Neural progenitor cell (in vitro differentiated cells): Measurements from ENCODE around the gene H1-8.

Experiments used
- EZH2 ChIP-seq: fragments of 200-600 bp; sonication (generic); IDR thresholded peaks from 2 replicates; pipeline ENCODE4 v1.6.1; 2017; ENCODE audit warnings: antibody characterized with exemption, mild to moderate bottlenecking, moderate library complexity
- TF ChIP-seq, protein P1 (sequence below): fragments of 200-600 bp; sonication (generic); IDR thresholded peaks from 2 replicates; pipeline ENCODE4 v1.5.1; 2017; ENCODE audit warnings: antibody characterized with exemption, mild to moderate bottlenecking

DNA sequence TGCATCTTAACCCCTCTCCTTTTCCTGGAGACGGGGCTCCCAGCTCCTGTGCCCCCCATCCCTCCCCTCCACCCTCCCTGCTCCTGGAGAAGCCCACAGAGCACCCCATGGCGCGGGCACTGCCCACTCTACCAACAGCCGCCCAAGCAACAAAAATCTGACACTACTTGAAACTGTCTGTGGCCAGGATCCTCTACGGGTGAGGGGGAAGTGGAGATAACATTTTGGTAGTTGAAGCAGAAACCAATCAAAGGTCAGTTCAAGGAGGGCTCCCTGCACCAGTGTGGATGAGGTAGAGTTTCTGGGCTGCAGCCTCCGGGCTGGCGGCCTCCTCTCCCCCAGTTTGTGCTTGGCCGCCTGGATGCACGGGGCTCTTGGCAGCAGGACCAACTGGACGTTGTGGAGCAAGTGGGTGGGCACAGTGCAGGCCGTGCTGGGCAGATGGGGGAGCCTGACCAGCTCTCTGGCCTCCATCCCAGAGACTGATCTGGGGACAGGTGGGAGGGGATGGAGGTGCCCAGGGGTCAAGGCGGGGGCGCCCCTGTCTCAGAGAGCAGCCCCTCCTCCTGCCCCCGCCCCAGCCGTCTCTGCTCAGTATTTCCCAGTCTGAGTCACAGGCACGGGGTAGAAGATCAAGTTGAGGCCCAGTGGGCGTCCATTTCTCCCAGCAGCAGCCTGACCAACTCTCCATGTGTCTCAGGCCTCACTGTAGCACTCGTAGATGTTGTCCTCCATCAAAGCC is 12.8 kb downstream of the H1-8 start:
- TF ChIP-seq, protein P1, sequence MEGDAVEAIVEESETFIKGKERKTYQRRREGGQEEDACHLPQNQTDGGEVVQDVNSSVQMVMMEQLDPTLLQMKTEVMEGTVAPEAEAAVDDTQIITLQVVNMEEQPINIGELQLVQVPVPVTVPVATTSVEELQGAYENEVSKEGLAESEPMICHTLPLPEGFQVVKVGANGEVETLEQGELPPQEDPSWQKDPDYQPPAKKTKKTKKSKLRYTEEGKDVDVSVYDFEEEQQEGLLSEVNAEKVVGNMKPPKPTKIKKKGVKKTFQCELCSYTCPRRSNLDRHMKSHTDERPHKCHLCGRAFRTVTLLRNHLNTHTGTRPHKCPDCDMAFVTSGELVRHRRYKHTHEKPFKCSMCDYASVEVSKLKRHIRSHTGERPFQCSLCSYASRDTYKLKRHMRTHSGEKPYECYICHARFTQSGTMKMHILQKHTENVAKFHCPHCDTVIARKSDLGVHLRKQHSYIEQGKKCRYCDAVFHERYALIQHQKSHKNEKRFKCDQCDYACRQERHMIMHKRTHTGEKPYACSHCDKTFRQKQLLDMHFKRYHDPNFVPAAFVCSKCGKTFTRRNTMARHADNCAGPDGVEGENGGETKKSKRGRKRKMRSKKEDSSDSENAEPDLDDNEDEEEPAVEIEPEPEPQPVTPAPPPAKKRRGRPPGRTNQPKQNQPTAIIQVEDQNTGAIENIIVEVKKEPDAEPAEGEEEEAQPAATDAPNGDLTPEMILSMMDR: no peak
- no peak for TF ChIP-seq EZH2
